Loucy (cell line): ENCODE data around the gene C16orf74.

Experiments used
- H2AFZ ChIP-seq: fragments of 200-600 bp; sonication (generic); 2 replicates; pipeline ENCODE4 v1.6.0; 2016; ENCODE audit warnings: antibody characterized with exemption, mild to moderate bottlenecking, low read length, moderate library complexity
- H3F3A ChIP-seq: fragments of 200-600 bp; 2 replicates; pipeline ENCODE4 v1.6.0; 2016; ENCODE audit warnings: antibody characterized with exemption, low read depth, mild to moderate bottlenecking
- H3K27me3 ChIP-seq: fragments of 200-600 bp; sonication (generic); 2 replicates; pipeline ENCODE4 v1.6.1; 2014; ENCODE audit warnings: low read length, mild to moderate bottlenecking; ENCODE audit not compliant: insufficient read depth, poor library complexity, severe bottlenecking
- H3K36me3 ChIP-seq: fragments of 200-600 bp; sonication (generic); 2 replicates; pipeline ENCODE4 v1.6.1; 2016; ENCODE audit warnings: low read length; ENCODE audit not compliant: insufficient read depth
- H3K4me1 ChIP-seq: fragments of 200-600 bp; sonication (generic); 2 replicates; pipeline ENCODE4 v1.5.1; 2014; ENCODE audit warnings: low read length, mild to moderate bottlenecking; ENCODE audit not compliant: insufficient read depth, poor library complexity, severe bottlenecking
- H3K4me2 ChIP-seq: fragments of 200-600 bp; sonication (generic); 2 replicates; pipeline ENCODE4 v1.6.0; 2014; ENCODE audit warnings: antibody characterized with exemption, low read length, low read depth, mild to moderate bottlenecking; ENCODE audit not compliant: poor library complexity, severe bottlenecking
- H3K4me3 ChIP-seq: fragments of 200-600 bp; sonication (generic); 2 replicates; pipeline ENCODE4 v1.5.1; 2014; ENCODE audit warnings: low read length, mild to moderate bottlenecking, mixed read lengths; ENCODE audit not compliant: poor library complexity, severe bottlenecking
- H3K79me2 ChIP-seq: fragments of 200-600 bp; sonication (generic); 2 replicates; pipeline ENCODE4 v1.6.1; 2014; ENCODE audit warnings: low read length; ENCODE audit not compliant: insufficient read depth
- H3K9ac ChIP-seq: fragments of 200-600 bp; sonication (generic); 2 replicates; pipeline ENCODE4 v1.6.0; 2014; ENCODE audit warnings: mild to moderate bottlenecking, low read depth, low read length, moderate library complexity; ENCODE audit not compliant: poor library complexity, severe bottlenecking
- H3K9me2 ChIP-seq: fragments of 200-600 bp; sonication (generic); replicated peaks from 2 replicates; pipeline ENCODE4 v1.6.1; 2016; ENCODE audit warnings: low read depth, low read length, mixed read lengths
- H3K9me3 ChIP-seq: fragments of 200-600 bp; sonication (generic); 2 replicates; pipeline ENCODE4 v1.6.1; 2014; ENCODE audit warnings: mild to moderate bottlenecking, antibody characterized with exemption, low read length, low read depth; ENCODE audit not compliant: insufficient read depth
- H4K20me1 ChIP-seq: fragments of 200-600 bp; sonication (generic); 2 replicates; pipeline ENCODE4 v1.6.0; 2014; ENCODE audit warnings: antibody characterized with exemption, low read length, mild to moderate bottlenecking; ENCODE audit not compliant: insufficient read depth, poor library complexity, severe bottlenecking
- CTCF ChIP-seq: fragments of 200-600 bp; sonication (generic); conservative IDR thresholded peaks from 2 replicates; pipeline ENCODE4 v1.5.1; 2014; ENCODE audit warnings: mild to moderate bottlenecking, antibody characterized with exemption, low read length
- EZH2phosphoT487 ChIP-seq: fragments of 200-600 bp; IDR thresholded peaks from 2 replicates; pipeline ENCODE4 v1.6.1; 2018; ENCODE audit warnings: antibody characterized with exemption, mild to moderate bottlenecking, moderate library complexity, borderline replicate concordance

C16orf74 gene

GRCh38 chr16:85658504-85659326 lies 92.2 kb downstream of the C16orf74 start:
- Histone ChIP-seq H3K36me3 (peaks cover 98% of the 10 kb centered on the region), H3K9me2 (no peaks in the 10 kb centered on the region), H3K27me3 (no peaks in the 10 kb centered on the region), H2AFZ (no peak overlapping the region), H3F3A (no peaks in the 10 kb centered on the region), H4K20me1 (peaks cover 48% of the 10 kb centered on the region), H3K4me1 (no peaks in the 10 kb centered on the region), H3K4me3 (no peak overlapping the region), H3K4me2 (no peak overlapping the region), H3K79me2 (peaks cover 10% of the 10 kb centered on the region; the same call in 1 of the 2 replicates), H3K9me3 (no peaks in the 10 kb centered on the region), H3K9ac (no peak overlapping the region)
- TF ChIP-seq EZH2phosphoT487: no peak
- no peak for TF ChIP-seq CTCF

- peaks cover 54% of the 10 kb centered on the region for H4K20me1 ChIP-seq
- no peaks in the 10 kb centered on the region for H3K4me1 ChIP-seq
- no peaks in the 10 kb centered on the region for H3K27me3 ChIP-seq
- H3K4me3 ChIP-seq: no peak overlapping the region
- no peak overlapping the region for H2AFZ ChIP-seq
- TF ChIP-seq CTCF: no peak
- TF ChIP-seq EZH2phosphoT487: no peak
- no peak overlapping the region for H3K4me2 ChIP-seq
- H3K9me2 ChIP-seq: no peaks in the 10 kb centered on the region
- H3K79me2 ChIP-seq: peaks cover 15% of the 10 kb centered on the region; the same call in 1 of the 2 replicates
- no peaks in the 10 kb centered on the region for H3F3A ChIP-seq
- peaks cover 97% of the 10 kb centered on the region for H3K36me3 ChIP-seq
- no peaks in the 10 kb centered on the region for H3K9me3 ChIP-seq
- no peak overlapping the region for H3K9ac ChIP-seq
Observed at GRCh38 chr16:85657996-85658395, 92.9 kb downstream of the C16orf74 start.
